OCI-LY7 (cell line): ENCODE results near the gene RPL18.

Experiments
- EZH2phosphoT487 ChIP-seq: fragments of 200-600 bp; sonication (generic); IDR thresholded peaks from 2 replicates; pipeline ENCODE4 v1.6.1; 2018; ENCODE audit warnings: low read depth, borderline replicate concordance, mild to moderate bottlenecking, mixed run types, antibody characterized with exemption, low read length, moderate library complexity, mixed read lengths
- TF ChIP-seq, protein P1 (sequence below): fragments of 200-600 bp; sonication (generic); conservative IDR thresholded peaks from 2 replicates; pipeline ENCODE4 v1.5.1; 2014; ENCODE audit warnings: mild to moderate bottlenecking, antibody characterized with exemption, low read length, moderate library complexity, mixed read lengths

DNA sequence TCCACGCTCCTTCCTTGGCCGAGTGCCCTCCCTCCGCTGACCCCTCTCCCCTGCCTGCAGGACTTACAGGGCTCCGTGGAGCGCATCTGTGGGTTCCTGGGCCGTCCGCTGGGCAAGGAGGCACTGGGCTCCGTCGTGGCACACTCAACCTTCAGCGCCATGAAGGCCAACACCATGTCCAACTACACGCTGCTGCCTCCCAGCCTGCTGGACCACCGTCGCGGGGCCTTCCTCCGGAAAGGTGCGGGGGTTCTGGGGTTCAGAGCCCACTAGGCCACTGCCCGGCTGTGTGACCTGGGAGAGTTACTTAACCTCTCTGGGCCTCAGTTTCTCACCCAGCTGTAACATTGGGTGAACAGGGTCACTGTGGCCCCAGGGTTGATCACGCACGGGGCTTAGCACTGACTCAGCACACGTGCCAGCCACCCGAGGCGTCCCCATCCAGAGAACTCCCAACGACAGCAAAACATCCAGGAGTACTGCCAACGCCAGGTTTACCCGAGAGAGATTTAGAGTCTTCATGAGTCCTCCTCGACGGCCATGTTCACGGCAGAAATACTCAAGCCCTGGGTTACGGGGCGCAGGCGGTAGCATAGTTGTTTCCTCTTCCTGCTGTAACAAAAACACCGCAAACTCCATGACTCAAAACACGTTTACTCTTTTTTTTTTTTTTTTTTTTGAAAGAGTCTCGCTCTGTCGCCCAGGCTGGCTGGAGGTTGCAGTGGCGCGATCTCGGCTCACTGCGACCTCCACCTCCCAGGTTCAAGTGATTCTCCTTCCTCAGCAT is 22.1 kb downstream of the RPL18 start:
- TF ChIP-seq, protein P1, sequence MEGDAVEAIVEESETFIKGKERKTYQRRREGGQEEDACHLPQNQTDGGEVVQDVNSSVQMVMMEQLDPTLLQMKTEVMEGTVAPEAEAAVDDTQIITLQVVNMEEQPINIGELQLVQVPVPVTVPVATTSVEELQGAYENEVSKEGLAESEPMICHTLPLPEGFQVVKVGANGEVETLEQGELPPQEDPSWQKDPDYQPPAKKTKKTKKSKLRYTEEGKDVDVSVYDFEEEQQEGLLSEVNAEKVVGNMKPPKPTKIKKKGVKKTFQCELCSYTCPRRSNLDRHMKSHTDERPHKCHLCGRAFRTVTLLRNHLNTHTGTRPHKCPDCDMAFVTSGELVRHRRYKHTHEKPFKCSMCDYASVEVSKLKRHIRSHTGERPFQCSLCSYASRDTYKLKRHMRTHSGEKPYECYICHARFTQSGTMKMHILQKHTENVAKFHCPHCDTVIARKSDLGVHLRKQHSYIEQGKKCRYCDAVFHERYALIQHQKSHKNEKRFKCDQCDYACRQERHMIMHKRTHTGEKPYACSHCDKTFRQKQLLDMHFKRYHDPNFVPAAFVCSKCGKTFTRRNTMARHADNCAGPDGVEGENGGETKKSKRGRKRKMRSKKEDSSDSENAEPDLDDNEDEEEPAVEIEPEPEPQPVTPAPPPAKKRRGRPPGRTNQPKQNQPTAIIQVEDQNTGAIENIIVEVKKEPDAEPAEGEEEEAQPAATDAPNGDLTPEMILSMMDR: no peak
- TF ChIP-seq EZH2phosphoT487: no peak
